IPS-18c (cell line): ENCODE measurements around the gene OR6J1.
"Not testable (repeated sequence)": the region's sequence is repeated elsewhere in the genome, so short reads cannot be mapped to it uniquely, and the experiment has no call there.

Experiments
- H3K4me3 ChIP-seq: 2 replicates; pipeline ENCODE4 v1.7.0; 2013; ENCODE audit warnings: low read depth, mild to moderate bottlenecking, low read length, moderate library complexity; ENCODE audit not compliant: insufficient read depth
- H3K9me3 ChIP-seq: one replicate; pipeline ENCODE4 v1.6.1; 2013; ENCODE audit warnings: mild to moderate bottlenecking, low read length, moderate library complexity; ENCODE audit not compliant: control insufficient read depth, insufficient read depth

Gene OR6J1

GRCh38 chr14:22656945-22657731, 13.0 kb upstream of the OR6J1 start:
- H3K4me3 ChIP-seq, result no peak overlapping the region

DNA sequence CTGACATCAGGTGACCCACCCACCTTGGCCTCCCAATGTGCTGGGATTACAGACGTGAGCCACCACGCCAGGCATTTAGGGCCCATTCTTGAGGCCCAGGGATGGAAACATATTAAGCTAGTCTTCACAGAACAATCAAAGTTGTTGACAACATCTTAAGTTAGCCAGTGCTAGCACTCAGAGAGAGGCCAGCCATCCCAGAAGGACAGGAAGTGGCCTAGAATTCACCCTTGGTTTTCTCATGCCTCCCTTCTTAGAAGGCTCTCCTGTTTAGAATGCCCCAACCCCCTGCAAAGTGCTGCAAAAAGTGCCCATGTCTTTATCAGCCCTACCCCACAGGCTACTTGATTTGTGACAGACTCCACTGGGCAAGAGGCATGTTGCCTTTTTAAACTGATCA, 12.1 kb upstream of the OR6J1 start:
- Histone ChIP-seq H3K4me3 (no peak overlapping the region), H3K9me3 (no peaks in the 10 kb centered on the region)

More at GRCh38 chr14:22656945-22657731, 13.0 kb upstream of the OR6J1 start:
- H3K9me3 ChIP-seq, result no peaks in the 10 kb centered on the region

DNA sequence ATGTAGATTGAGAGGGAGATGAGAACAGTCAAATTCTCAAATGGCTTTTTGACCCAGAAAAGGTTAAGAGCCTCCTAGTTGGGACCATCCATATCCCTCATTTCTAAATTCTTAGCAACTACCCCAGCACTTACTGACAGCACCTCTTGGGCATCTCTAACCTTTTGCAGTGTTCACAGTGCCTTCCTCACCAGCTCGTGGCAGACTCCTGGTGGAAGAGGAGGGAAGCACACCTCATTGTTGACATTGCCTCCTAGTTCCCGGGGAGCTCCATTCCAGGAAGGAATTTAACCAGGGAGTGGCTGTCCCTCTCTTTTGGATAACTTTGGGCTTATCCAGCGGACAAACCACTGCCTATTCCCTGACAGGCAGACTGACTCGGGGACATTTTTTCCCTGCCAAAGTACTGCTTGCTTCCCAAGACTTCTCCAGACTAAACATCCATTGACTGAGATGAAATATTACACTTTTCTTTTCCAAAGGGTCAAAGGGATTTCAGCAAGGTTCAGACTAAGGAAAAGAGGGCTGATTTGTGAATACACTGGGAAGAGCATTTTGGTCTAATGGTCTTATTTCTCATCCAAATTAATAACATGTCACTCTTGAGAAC, 9.0 kb upstream of the OR6J1 start:
- no peaks in the 10 kb centered on the region for H3K9me3 ChIP-seq
- H3K4me3 ChIP-seq, result no peak overlapping the region

DNA sequence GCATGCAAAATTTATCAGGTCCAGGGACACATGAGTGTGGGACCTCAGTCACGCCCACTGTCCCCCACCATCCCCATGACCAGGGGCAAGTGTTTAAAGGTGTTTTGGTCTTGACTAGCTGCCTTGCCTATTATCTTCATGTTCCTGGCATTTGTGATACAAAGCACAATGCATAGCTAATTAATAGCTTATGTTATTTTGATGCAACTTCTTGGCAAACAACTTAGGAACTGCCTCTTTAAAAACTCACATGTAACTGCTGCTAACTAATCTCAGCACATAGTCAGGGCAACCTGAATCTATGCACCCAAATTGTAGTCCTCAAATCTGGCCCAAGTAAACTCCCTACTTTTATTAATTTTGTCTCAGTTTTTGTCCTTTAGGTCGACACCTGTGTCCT, 7.4 kb upstream of the OR6J1 start:
- no peaks in the 10 kb centered on the region for H3K9me3 ChIP-seq
- no peak overlapping the region for H3K4me3 ChIP-seq

- Histone ChIP-seq H3K9me3 (no peaks in the 10 kb centered on the region), H3K4me3 (no peak overlapping the region)
Observed at GRCh38 chr14:22650960-22651521, 6.9 kb upstream of the OR6J1 start.

- no peak overlapping the region for H3K4me3 ChIP-seq
- no peaks in the 10 kb centered on the region for H3K9me3 ChIP-seq
Observed at GRCh38 chr14:22650046-22650739, 6.0 kb upstream of the OR6J1 start.

DNA sequence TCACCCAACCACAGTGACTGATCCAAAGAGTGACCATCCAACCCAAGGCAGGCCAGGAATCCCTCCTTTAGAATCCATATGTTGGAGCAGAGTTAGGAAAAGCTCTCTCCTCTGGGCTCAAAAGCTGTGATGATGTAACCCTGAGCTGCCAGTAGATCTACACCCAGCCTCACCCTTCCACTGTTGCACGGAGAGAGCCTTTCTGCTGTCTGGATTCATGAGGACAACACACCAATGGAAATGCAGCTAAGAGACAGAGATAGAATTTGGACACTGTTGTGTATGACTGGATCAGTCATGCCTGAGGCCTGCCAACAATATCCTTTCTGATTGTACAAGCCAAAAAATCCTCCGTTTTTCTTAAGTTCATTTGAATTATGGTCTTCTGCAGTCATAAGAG, 4.4 kb upstream of the OR6J1 start:
- Histone ChIP-seq H3K9me3 (no peaks in the 10 kb centered on the region), H3K4me3 (no peak overlapping the region)

GRCh38 chr14:22646570-22647254, 2.6 kb upstream of the OR6J1 start:
- no peak overlapping the region for H3K4me3 ChIP-seq
- H3K9me3 ChIP-seq, result no peaks in the 10 kb centered on the region

GRCh38 chr14:22641846-22642245, 2.3 kb downstream of the OR6J1 start:
- Histone ChIP-seq H3K9me3 (no peaks in the 10 kb centered on the region), H3K4me3 (no peak overlapping the region)

DNA sequence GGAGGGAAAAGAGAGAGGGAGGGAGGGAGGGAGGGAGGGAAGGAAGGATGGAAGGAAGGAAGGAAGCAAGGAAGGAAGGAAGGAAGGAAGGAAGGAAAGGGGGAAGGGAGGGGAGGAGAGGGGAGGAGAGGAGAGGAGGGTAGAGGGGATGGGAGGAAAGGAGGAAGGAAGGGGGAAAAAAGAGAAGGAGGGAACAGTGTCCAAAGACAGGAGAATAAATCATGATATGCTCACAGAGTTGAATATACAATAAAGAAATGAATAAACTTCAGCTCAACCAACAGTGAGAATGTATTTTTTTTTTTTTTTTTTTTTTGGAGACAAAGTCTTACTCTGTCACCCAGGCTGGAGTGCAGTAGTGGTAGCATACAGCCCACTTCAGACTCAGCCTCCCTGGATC, 4.0 kb downstream of the OR6J1 start:
- no peak overlapping the region for H3K4me3 ChIP-seq
- no peaks in the 10 kb centered on the region for H3K9me3 ChIP-seq

DNA sequence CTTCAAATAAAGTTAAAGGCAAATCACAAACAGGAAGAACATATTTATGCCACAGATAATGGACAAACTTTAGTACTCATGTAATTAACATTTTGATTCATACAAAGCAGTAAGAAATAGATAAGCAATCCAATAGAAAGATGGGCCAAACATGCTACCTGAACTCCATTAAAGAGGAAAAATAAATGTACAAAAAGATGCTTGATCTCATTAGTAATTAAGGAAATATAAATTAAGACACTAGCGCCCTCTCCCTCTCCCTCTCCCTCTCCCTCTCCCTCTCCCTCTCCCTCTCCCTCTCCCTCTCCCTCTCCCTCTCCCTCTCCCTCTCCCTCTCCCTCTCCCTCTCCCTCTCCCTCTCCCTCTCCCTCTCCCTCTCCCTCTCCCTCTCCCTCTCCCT, 8.2 kb downstream of the OR6J1 start:
- H3K4me3 ChIP-seq, H3K9me3 ChIP-seq: not testable (repeated sequence)

GRCh38 chr14:22634233-22634900, 9.8 kb downstream of the OR6J1 start:
- Histone ChIP-seq H3K4me3 (no peak overlapping the region), H3K9me3 (peaks cover 4% of the 10 kb centered on the region)

- Histone ChIP-seq H3K9me3 (peaks cover 4% of the 10 kb centered on the region), H3K4me3 (no peak overlapping the region)
Observed at GRCh38 chr14:22630486-22630885, 13.7 kb downstream of the OR6J1 start.

DNA sequence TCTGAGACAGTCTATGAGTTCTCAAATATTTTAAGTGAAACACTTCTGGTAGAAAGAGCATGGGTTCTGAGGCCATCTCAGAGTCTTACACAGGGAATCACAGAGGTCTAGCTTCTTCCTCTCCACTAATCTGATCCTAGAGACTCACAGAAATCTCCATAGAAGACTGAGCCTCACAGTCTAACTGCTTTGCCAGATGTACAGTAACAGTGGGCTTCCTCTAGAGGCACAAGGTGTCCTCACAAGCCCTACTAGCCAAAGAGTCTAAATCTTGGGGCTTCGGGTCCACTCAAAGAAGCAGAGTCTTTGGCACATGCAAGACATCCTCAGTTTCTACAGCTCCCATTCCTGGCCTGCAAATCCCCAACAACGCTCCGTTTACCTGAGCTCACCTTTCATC, 14.1 kb downstream of the OR6J1 start:
- no peak overlapping the region for H3K4me3 ChIP-seq

DNA sequence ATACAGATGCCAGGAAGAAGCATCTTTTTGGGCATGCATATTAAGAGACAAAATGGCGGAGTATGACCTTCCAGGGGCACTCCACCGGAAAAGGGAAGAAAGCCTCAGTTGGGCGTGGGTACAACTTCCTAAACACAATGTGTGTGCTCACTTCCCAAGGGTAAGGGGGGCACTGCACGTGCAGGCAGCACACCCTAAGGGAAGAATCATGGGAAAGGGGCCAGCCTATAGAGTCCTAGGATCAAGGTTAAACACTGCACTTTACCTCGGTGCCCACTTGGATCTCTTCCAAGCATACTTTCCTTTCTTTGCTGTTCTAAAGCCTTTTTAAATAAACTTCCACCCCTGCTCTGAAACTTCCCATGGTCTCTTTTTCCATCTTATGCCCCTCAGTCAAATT, 14.8 kb downstream of the OR6J1 start:
- H3K9me3 ChIP-seq, result peaks cover 4% of the 10 kb centered on the region

More for the DNA sequence above, 14.1 kb downstream of the OR6J1 start:
- peaks cover 4% of the 10 kb centered on the region for H3K9me3 ChIP-seq

GRCh38 chr14:22627506-22628263, 16.5 kb downstream of the OR6J1 start:
- H3K9me3 ChIP-seq, result peaks cover 2% of the 10 kb centered on the region
- H3K4me3 ChIP-seq, result no peak overlapping the region

More for the DNA sequence above, 14.8 kb downstream of the OR6J1 start:
- H3K4me3 ChIP-seq, result no peak overlapping the region
